ENCODE data around the gene MAP3K19. TPM values are rescaled to one million over a fixed set of nuclear protein-coding genes. Genes with fewer than 3 reads are reported as not detected.

MAP3K19 gene
- total RNA-seq, 1 donor from 2014 or later, result not detected

DNA sequence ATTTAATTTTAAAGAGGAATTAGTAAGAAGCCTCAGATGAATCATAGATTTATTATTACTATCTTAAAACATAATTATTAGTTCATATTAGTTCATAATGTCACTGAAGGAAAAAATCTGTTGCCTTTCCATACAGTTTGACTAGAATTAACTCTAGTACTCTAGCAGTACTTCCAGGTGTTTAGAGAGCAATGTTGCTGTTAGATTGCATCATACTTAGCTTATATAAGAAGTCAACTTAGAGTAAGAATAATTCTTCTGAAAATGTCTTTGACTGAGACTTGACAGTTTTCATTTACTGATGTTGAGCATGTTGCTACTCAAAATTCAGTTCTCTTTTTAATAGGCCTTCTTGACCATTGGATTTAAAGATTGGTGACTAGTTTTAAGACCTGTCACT, 9.5 kb upstream of the MAP3K19 start:
- Mint-ChIP-seq H3K4me3 (ENCODE audit: unreplicated experiment) (no peak overlapping the region), H3K27me3 (ENCODE audit: low read depth, unreplicated experiment) (no peaks in the 10 kb centered on the region), H3K4me1 (ENCODE audit: low read depth, unreplicated experiment) (peaks cover 17% of the 10 kb centered on the region), H3K36me3 (ENCODE audit: low read depth, unreplicated experiment) (peaks cover 10% of the 10 kb centered on the region), H3K9me3 (ENCODE audit: unreplicated experiment) (no peaks in the 10 kb centered on the region), H3K27ac (ENCODE audit: unreplicated experiment) (peak overlapping the region; percentile 48)
- Histone ChIP-seq H3K27me3 (ENCODE audit: insufficient read depth, low read length) (no peaks in the 10 kb centered on the region), H3K4me3 (ENCODE audit: insufficient read depth, low read depth, low read length) (no peak overlapping the region), H3K4me1 (ENCODE audit: insufficient read depth, low read length) (peaks cover 20% of the 10 kb centered on the region), H3K36me3 (ENCODE audit: insufficient read depth, low read length) (peaks cover 8% of the 10 kb centered on the region), H3K9me3 (ENCODE audit: insufficient read depth, low read depth, low read length) (no peaks in the 10 kb centered on the region), H3K9ac (ENCODE audit: low read length) (no peak overlapping the region), H3K27ac (ENCODE audit: low read depth, low read length) (no peak overlapping the region), H3K79me2 (ENCODE audit: insufficient read depth, low read length) (peaks cover 92% of the 10 kb centered on the region), H2AFZ (ENCODE audit: low read depth, low read length) (no peak overlapping the region), H4K20me1 (ENCODE audit: insufficient read depth, low read length) (peaks cover 28% of the 10 kb centered on the region), H3K4me2 (ENCODE audit: low read length) (no peak overlapping the region)
- no peak for DNase-seq (ENCODE audit: low read depth)
- TF ChIP-seq EZH2 (IDR thresholded peaks at IDR 0.05; ENCODE audit: insufficient read depth, low read length), result no peak
- TF ChIP-seq, protein P1, sequence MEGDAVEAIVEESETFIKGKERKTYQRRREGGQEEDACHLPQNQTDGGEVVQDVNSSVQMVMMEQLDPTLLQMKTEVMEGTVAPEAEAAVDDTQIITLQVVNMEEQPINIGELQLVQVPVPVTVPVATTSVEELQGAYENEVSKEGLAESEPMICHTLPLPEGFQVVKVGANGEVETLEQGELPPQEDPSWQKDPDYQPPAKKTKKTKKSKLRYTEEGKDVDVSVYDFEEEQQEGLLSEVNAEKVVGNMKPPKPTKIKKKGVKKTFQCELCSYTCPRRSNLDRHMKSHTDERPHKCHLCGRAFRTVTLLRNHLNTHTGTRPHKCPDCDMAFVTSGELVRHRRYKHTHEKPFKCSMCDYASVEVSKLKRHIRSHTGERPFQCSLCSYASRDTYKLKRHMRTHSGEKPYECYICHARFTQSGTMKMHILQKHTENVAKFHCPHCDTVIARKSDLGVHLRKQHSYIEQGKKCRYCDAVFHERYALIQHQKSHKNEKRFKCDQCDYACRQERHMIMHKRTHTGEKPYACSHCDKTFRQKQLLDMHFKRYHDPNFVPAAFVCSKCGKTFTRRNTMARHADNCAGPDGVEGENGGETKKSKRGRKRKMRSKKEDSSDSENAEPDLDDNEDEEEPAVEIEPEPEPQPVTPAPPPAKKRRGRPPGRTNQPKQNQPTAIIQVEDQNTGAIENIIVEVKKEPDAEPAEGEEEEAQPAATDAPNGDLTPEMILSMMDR (IDR thresholded peaks at IDR 0.05; ENCODE audit: insufficient read depth, low read depth, low read length), result no peak
- FAIRE-seq, result no peak

DNA sequence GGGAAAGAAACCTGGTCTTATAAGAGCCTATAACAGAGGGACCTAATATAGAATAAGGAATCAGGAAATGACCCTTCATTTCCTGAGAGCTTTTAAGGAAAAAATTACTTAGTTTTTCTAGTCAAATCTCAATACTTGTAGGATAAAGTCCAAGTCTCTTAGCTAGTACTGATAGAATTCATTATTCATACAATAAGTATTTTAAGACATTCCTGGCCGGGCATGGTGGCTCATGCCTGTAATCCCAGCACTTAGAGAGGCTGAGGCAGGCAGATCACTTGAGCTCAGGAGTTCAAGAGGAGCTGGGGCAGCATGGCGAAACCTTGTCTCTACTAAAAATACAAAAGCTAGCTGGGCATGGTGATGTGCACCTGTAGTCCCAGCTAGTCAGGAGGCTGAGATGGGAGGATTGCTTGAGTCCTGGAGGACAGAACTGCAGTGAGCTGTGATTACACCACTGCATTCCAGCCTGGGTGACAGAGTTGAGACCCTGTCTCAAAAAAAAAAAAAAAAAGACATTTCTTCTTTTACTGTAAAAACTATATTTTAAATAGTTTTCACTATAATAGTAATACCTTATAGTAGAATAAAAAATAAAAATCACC, 8.0 kb upstream of the MAP3K19 start:
- Mint-ChIP-seq H3K4me3 (ENCODE audit: unreplicated experiment) (no peak overlapping the region), H3K36me3 (ENCODE audit: low read depth, unreplicated experiment) (peaks cover 7% of the 10 kb centered on the region), H3K27me3 (ENCODE audit: low read depth, unreplicated experiment) (no peaks in the 10 kb centered on the region), H3K27ac (ENCODE audit: unreplicated experiment) (peak overlapping the region; percentile 96), H3K4me1 (ENCODE audit: low read depth, unreplicated experiment) (peaks cover 17% of the 10 kb centered on the region), H3K9me3 (ENCODE audit: unreplicated experiment) (no peaks in the 10 kb centered on the region)
- no peak for TF ChIP-seq EZH2 (IDR thresholded peaks at IDR 0.05; ENCODE audit: insufficient read depth, low read length)
- TF ChIP-seq, protein P1 (IDR thresholded peaks at IDR 0.05; ENCODE audit: insufficient read depth, low read depth, low read length), result no peak
- Histone ChIP-seq H3K4me3 (ENCODE audit: insufficient read depth, low read depth, low read length) (no peak overlapping the region), H4K20me1 (ENCODE audit: insufficient read depth, low read length) (peaks cover 19% of the 10 kb centered on the region), H3K36me3 (ENCODE audit: insufficient read depth, low read length) (no peaks in the 10 kb centered on the region), H3K27me3 (ENCODE audit: insufficient read depth, low read length) (no peaks in the 10 kb centered on the region), H3K4me2 (ENCODE audit: low read length) (peak overlapping the region; percentile 87), H3K27ac (ENCODE audit: low read depth, low read length) (peak overlapping the region; percentile 19), H3K9me3 (ENCODE audit: insufficient read depth, low read depth, low read length) (no peaks in the 10 kb centered on the region), H3K9ac (ENCODE audit: low read length) (peak overlapping the region; percentile 53), H2AFZ (ENCODE audit: low read depth, low read length) (no peak overlapping the region), H3K79me2 (ENCODE audit: insufficient read depth, low read length) (peaks cover 77% of the 10 kb centered on the region), H3K4me1 (ENCODE audit: insufficient read depth, low read length) (peaks cover 20% of the 10 kb centered on the region)
- DNase-seq (ENCODE audit: low read depth) (peak; percentile 80), FAIRE-seq (no peak)

DNA sequence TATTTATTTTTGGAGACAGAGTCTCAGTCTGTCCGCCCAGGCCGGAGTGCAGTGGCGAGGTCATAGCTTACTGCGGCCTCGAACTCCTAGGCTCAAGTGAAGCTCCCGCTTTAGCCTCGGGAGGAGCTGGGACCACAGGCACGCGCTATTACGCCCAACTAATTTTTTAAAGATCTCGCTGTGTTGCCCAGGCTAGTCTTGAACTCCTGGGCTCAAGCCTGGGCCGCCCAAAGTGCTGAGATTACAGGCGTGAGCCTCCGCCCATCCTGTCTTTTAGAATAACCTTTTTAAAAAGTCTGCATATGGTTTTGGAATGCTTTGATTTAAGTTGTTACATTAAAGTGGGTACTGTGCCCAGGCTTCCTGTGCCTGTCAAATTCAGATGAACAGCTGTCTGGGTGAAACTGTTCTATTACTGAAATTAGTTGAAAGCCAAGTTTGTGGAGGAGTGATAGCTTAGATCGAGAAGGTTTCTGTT, 5.8 kb upstream of the MAP3K19 start:
- Histone ChIP-seq H3K9ac (ENCODE audit: low read length) (peak overlapping the region; percentile 99), H3K79me2 (ENCODE audit: insufficient read depth, low read length) (peaks cover 56% of the 10 kb centered on the region), H2AFZ (ENCODE audit: low read depth, low read length) (no peak overlapping the region), H3K4me2 (ENCODE audit: low read length) (peak overlapping the region; percentile 87), H3K27me3 (ENCODE audit: insufficient read depth, low read length) (no peaks in the 10 kb centered on the region), H3K9me3 (ENCODE audit: insufficient read depth, low read depth, low read length) (no peaks in the 10 kb centered on the region), H3K4me3 (ENCODE audit: insufficient read depth, low read depth, low read length) (peak overlapping the region; percentile 96), H3K27ac (ENCODE audit: low read depth, low read length) (peak overlapping the region; percentile 98), H4K20me1 (ENCODE audit: insufficient read depth, low read length) (peaks cover 12% of the 10 kb centered on the region), H3K36me3 (ENCODE audit: insufficient read depth, low read length) (no peaks in the 10 kb centered on the region), H3K4me1 (ENCODE audit: insufficient read depth, low read length) (peaks cover 20% of the 10 kb centered on the region)
- H3K4me1 Mint-ChIP-seq (ENCODE audit: low read depth, unreplicated experiment), result peaks cover 17% of the 10 kb centered on the region
- peak overlapping the region; percentile 99 for H3K4me3 Mint-ChIP-seq (ENCODE audit: unreplicated experiment)
- peaks cover 1% of the 10 kb centered on the region for H3K36me3 Mint-ChIP-seq (ENCODE audit: low read depth, unreplicated experiment)
- H3K27ac Mint-ChIP-seq (ENCODE audit: unreplicated experiment), result peak overlapping the region; percentile 100
- no peaks in the 10 kb centered on the region for H3K9me3 Mint-ChIP-seq (ENCODE audit: unreplicated experiment)
- TF ChIP-seq, protein P1 (IDR thresholded peaks at IDR 0.05; ENCODE audit: insufficient read depth, low read depth, low read length), result no peak
- TF ChIP-seq EZH2 (IDR thresholded peaks at IDR 0.05; ENCODE audit: insufficient read depth, low read length), result no peak
- FAIRE-seq, result no peak
- H3K27me3 Mint-ChIP-seq (ENCODE audit: low read depth, unreplicated experiment), result no peaks in the 10 kb centered on the region
- peak; percentile 4 for DNase-seq (ENCODE audit: low read depth)
